NCI-H460 (cell line): ENCODE results near the gene CYTIP. TPM values are rescaled to one million over a fixed set of nuclear protein-coding genes. Genes with fewer than 3 reads are reported as not detected.

Experiments
- DNase-seq: peaks from one replicate; pipeline ENCODE4 v3.0.0-alpha.2; 2016; ENCODE audit warnings: low read depth; ENCODE audit errors: extremely low read depth
- total RNA-seq: library from RNA; depleted of rRNA; stranded (reverse); fragments of >200 nt; shearing (Covaris generic); gene quantifications from 2 replicates; pipeline ENCODE4 v1.2.3, GENCODE V29; 2014

CYTIP gene
- total RNA-seq, 1 experiment from 2014 or later, result 1.9 TPM

DNA sequence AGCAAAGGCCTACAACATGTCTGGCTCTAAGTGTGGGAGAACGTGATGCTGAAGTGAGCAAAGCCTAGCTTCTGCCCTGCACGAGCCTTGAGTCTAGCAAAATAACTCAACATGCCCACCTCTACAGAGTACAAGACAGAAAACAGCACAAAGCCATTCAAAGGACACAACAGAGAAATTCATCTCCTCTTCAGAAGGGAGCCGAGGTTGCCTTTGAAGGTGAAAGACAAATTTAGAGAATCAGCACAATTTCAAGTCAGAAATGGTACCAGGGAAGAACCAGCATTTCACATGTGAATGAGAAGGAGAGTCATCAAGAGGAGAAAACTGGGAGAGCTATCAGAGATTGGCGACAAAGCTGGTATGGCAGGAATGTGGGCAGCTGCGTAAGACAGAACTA lies 21.7 kb upstream of the CYTIP start:
- no peak for DNase-seq

DNA sequence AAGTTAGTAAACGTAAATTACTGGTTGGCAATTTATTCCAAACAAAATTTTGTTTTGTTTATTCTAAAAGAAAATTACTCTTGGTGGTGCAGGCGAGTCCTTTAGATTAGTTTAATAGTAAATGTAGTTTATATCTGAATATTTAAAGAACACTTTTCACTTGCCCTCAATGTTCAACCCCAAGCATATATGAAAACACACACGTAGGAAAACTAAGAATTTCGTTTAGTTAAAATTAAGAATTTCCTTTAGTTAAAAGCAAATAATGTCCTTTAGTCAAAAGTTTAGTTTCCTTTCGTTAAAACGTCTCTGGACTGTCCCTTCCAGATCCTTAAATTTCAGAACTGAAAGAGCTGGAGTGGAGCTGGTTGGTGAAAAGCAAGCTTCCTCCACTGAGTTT lies 19.1 kb upstream of the CYTIP start:
- no peak for DNase-seq

DNA sequence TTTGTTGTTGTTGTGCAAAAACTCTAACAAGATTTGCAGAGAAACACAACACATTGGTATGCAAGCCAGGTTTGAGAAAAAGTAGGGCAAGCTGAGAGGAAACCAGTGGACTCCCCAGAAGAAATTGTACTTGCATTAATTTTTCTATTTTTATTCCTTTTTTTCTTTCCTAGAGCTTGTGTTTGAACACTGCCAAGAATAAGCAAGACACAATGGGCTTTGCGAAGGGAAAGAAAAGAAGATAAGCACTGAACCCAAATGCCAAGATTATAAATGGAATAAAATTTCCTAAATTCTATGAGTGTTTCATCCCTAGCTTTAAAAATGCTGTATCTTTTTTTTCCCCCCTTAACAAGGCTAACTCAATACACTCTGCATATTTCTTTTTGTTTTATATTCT lies 17.0 kb upstream of the CYTIP start:
- DNase-seq, result no peak

DNA sequence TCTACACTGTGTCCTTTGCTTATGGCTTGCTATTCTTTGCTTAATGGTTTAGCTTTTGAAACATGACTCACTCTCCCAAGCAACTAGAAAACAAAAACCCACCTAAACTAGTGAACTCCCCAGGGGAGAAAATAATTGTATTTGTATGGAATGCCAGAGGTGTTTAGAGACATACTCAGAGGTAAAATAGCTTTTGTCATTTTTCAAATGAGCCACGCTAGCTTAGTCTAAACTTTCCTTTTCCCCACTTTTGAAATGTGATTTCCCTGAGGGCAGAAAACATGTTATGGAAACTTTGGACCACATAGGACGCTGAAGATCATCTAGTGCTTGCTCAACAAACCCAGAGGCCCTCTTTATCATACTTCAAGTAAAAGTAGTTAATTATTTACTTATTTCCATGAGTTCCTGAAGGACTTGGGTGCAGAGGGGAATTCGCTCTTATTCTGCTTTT lies 16.5 kb upstream of the CYTIP start:
- no peak for DNase-seq

DNA sequence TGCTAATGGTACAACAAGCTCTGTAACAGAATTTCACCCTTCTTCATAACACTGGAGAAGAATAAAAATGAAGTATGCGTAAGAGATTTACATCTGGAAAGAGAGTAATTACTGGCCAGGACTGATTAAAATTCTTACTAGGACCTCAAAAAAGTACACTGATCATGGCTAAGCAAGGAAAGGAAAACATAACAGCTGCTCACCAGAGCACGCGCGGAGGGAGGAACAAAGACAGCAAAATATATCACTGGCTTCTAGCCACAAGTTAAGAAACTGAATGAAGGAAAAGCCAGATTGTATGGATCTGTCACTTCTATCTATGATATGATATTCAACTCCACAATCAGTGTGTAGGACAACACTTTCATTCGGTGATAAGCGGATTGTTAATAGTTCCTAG lies 15.6 kb upstream of the CYTIP start:
- DNase-seq, result no peak

DNA sequence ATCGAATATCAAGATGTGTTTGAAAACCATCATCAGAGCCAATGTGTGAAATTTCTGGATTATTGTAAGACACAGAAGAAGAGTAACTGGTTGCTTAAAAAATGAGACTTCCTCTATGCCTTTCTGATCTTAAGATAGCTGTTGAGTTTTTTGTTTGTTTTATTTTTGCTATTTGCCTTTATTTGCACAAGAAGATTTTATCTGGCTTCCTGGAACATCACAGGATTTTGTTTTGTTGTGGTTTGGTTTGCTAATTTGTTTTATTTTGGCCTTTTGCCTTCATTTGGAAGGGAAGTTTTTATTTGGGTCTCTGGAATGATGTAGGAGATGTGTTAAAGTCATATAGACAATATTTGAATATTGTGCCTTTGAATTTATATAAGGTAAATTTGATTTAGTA lies 3.9 kb upstream of the CYTIP start:
- no peak for DNase-seq

DNA sequence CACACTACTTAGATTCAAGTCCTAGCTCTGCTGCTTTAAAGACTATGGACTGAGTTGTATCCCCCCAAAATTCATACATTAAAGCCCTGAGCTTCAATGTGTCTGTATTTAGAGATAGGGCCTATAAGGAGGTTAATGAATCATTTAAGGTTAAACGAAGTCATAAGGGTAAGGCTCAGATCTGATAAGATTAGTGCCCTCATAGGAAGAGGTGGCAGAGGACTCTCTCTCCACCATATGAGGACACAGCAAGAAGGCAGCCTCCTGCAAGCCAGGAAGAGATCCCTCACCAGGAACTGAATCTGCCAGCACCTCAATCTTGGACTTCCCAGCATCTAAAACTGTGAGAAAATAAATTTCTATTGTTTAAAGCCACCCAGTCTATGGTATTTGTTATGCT lies 3.1 kb upstream of the CYTIP start:
- DNase-seq, result no peak

DNA sequence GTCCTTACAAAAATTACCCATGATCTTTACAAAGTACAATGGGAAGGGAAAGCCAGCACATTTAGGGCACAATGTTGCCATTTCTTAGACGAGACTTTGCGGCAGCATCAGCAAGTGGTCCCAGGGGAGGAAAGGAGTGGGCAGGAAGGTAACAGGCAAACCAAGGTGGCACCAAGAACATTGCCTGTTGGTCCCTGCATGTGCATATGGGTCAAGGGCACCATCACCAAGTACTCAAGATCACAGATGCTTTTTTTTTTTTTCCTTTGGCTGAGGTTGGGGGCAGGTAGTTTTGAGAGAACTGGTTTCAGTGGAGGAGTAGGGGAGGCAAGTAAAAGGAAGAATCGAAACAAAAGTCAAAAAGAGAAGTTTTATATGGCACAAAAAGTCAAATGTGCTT lies 752 bp upstream of the CYTIP start:
- no peak for DNase-seq

DNA sequence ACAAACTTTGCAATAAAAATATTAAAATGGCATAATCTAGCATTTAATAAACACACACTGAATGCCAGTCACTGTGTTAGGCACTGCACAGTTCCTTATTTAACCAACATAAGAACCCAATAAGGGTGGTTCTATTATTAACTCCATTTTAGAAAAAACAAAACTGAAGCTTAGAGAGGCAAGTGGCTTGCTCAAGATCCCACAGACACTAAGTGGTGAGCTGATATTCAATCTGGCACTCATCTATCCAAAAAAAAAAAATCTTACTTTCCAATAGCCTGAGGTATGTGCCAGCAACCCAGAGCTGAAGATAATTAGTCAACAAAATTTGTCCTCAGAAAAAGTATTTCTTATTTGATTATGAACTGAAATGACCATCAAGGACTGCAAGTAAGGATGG lies 799 bp downstream of the CYTIP start:
- DNase-seq, result no peak

DNA sequence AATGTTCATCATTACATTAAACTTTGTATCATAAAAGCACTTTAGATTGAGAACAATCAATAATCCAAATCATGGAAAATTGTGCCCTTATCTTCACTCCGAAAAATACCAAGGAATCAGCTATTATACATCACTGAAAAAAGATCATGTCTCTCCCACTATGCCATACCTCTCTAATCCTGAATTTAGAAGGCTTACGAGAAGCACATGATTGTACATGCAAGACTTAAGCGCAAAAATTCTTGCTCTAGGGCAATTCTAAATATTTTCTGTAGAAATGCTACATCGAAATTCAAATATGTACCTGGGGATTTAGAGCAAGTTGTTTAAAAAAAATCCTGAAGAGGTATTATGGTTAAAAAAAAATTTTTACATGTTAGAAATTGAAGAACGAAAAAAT lies 1.3 kb downstream of the CYTIP start:
- no peak for DNase-seq

DNA sequence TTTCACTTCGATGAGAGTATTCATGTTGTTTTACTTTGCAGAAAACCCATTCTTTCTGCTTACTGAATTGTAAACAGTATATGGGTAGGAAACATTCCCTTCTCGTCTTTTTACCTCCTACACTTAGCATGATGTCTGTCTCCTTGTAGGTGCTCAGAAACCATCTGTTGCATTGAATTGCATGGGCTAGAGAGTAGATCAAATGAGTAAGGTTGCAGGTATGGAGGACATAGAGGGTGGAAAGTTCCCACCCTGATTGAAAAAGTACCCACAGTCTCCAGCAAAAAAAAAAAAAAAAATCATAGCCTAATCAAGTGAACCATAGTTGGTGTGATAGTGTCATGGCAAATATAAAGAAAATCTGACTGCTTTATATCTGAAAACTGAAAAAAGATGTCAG lies 1.7 kb downstream of the CYTIP start:
- no peak for DNase-seq

DNA sequence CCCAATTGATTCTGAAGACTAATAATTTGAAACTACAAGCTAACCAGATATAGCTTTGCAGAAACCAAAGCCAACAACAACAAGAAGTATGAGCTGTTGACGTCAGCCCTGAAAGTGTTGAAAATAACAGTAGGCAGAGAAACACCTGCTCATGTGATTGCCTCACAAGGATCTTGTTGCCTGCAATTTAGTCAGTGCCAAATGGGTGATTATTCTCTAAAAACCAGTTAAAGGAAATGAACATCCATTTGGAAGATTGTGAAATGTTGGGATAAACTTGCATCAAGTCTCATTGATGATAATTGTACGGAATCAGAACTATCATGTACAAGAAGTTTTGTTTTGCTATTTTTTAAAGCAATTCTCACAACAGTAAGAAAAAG lies 2.8 kb downstream of the CYTIP start:
- DNase-seq, result peak; percentile 73

DNA sequence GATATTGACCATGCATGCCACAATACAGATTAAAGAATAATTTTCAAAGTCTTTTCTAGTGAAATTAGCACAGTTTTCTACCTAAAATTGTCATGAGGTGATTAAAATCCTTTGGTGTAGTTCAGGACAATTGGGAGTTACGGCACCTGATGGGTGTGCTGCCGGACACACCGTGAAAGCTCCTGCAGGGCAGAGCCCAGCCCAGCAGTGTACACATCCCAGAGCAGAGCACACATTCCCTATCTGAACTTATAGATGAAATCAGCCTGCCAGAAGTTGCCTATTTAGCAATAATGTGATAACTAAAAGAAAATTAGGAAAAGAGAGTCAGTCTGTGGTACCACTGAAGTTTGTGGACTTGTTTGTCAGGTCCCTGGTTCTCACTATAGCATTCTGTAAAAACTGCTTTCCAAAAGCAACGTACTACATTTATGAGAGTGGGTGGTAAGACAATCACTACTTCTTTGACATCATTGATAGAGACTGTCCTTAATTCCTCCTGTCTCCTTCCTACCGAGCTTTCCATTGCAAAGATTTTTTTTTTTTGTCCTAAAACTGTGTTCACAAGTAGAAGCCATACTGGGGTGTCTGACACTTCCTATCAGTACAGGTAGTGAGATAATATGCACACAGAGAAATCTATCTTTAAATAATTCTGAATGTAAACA lies 3.4 kb downstream of the CYTIP start:
- DNase-seq, result no peak

DNA sequence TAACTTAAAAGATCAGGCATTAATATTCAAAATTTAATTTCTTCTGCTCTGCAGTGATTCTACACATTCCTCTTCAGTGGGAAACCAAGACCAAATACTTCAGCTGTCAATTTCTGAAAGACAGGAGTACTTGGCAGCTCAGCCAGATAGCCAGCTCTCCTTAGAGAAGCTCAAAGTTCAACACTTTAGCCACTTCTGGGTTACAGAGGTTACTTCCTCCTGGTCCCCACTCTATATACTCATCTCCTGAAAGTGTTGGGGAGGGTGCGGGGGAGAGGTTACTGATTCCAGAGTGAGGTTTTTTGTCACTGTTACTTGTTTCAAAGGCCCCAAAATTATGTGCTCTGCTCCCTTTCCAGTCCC lies 4.1 kb downstream of the CYTIP start:
- no peak for DNase-seq

DNA sequence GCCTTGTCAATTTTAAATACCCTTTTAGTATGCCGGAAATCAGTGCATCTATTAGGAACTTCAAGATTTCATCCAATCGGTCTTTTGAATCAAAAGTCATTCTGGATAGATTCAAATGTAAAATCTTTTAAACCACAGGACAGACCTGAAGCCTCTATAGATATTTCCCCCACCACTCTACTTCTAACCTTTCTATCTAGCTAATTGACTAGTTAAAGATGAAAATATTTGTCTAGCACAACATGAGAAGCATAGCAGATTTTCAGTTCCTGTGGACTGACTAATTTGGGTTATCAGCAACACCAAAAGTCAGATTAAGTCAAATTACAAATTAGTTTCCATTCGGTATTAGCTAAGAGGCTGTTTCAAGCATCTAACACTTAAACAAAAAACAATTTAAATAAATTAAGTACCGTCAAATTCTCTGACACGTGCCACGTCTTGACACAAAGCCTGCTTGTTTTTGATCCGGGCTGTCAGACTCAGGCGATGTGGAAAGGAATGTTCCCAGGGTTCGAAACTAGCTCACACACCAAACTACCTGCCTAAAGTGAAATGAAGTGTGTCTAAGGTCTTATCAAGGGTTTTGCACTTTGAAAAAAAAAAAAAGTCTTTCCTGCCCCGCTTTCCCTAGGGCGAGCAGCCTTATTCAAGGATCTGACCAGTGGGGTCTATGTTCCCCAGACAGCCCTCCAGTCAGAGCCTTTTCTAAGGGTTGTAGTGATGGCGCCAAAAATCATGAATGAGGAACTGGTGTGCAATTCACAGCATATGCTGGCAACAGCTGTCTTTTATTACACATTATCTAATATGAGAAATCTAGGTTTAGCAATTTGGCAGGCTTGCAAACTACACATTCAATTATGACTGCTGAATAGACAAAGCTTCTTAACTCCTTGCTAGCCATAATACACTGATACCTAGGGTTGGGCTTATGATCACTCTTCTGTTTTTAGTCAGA lies 4.7 kb downstream of the CYTIP start:
- no peak for DNase-seq

DNA sequence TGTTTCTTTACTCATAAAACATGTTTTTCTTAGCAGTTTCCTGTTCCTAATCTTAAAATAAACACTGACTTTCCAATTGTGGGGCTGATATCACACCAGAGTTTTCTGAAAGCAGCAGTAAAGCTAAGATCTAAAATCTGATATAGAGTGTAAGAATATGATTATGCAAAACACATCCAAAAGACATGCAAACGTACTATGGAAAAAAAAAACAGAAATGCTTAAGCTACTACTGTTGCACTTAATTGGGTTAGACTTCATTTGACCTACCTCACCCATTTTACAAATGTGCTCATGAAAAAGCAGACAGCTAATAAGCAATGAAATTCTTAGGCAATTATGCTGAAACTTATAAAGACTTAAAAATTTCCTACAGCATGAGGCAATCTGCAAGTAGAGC lies 10.5 kb downstream of the CYTIP start:
- DNase-seq, result no peak

DNA sequence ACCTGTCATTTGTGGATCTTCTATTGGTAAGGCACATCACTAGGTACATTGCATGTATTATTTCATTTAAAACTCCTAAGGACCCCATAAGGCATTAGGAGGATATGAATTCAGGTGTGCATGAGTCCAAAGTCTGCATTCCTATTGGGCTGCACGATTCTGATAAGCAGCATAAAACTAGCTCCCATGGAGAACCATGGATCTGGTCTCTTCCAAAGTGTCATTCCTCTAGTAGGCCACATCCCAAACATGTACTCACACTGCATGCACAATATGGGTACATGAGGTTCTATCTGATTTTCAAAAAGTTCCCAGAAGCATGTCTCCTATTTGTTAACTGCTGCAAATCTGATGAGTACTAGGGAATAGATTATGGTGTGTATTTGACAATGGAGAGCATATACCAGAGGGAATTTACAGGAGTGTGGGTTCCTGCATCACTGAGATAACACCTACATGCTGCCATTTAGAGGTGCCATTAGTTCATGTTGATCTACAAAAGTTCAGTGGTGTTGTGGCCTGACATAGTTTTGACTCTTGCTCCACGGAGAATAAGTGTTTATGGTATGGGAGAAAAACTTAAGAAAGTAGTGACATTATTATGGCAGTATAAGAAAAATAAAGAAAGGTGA lies 11.3 kb downstream of the CYTIP start:
- no peak for DNase-seq

DNA sequence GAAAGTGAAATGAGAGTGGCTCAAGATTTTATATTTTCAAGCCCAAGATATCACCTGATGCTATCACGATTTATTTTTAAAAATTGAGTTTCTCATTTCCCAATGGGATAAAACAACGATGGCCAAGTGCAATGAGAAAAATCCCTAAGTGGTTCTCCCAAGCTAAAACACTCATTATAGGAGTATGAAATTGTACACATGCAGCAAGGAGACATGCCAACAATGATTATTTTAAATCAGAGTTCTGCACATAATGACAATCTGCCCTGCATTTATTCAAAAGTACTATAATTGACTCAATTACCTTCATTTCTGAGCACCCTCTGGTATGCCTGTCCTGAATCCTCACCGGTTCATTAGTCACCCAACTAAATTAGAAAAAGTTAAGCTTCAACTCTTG lies 12.7 kb downstream of the CYTIP start:
- DNase-seq, result no peak

DNA sequence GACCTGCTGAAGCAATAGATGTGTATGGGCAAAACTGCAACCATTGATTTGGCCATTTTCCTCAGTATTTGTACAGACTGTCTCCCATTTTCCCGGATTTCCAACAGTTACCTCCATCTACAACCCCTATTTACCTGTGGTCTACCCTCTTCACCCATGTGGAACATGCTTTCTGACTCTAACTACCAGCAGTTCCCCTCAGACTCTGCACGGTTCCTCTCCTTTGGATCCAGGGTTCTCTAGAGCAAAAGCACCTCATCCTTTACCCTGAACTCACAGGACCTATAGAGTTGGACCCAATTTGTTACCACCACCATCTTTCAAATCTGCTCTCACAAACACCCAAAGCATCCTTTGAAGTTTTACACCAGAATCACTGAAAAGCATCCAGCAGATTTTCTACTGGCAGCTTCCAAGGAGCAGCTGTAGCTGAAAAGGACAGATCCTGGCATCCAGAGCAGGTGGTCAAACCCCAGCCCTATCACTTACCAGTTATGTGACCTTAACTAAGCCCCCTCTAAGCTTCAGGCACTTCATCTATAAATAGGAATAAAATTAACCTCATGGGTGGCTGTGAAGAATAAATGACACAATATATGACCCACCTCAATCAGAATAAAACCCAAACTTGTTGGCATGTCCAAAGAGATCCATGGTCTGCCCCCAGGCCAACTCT lies 15.3 kb downstream of the CYTIP start:
- DNase-seq, result no peak

DNA sequence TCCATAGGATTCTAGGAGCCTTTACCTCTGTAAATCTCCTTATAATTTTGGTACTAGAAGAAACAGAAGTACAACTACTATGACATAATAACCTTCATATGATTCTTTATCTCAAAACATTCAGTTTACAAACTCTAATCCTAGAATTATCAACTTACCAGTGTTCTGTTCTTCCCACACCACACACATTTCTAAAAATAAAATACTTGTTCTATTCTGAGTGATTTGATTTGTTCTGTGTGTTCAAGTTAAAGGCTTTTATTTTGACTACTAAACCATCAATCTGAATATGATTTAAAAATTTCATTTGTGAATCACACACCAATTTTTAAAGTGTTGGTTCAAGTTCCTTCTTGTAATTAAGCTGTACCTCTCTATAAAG lies 16.0 kb downstream of the CYTIP start:
- no peak for DNase-seq
